ENCODE results near the gene SPPL2C.

GRCh38 chr17:45835481-45835880, 9.2 kb upstream of the SPPL2C start:
- no peak for TF ChIP-seq POLR2A (IDR thresholded peaks at IDR 0.05; ENCODE audit: extremely low read depth, insufficient read length)
- TF ChIP-seq, protein P1, sequence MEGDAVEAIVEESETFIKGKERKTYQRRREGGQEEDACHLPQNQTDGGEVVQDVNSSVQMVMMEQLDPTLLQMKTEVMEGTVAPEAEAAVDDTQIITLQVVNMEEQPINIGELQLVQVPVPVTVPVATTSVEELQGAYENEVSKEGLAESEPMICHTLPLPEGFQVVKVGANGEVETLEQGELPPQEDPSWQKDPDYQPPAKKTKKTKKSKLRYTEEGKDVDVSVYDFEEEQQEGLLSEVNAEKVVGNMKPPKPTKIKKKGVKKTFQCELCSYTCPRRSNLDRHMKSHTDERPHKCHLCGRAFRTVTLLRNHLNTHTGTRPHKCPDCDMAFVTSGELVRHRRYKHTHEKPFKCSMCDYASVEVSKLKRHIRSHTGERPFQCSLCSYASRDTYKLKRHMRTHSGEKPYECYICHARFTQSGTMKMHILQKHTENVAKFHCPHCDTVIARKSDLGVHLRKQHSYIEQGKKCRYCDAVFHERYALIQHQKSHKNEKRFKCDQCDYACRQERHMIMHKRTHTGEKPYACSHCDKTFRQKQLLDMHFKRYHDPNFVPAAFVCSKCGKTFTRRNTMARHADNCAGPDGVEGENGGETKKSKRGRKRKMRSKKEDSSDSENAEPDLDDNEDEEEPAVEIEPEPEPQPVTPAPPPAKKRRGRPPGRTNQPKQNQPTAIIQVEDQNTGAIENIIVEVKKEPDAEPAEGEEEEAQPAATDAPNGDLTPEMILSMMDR (IDR thresholded peaks at IDR 0.05; ENCODE audit: low read depth, low read length) = no peak
